Right ventricle myocardium inferior (tissue), 1 donor: ENCODE results near the gene MCM6. TPM values are rescaled to one million over a fixed set of nuclear protein-coding genes. Genes with fewer than 3 reads are reported as not detected.
"Not testable (repeated sequence)": the region's sequence is repeated elsewhere in the genome, so short reads cannot be mapped to it uniquely, and the experiment has no call there.

Source experiments
- ATAC-seq: fragments of 200-7000 bp; cut with Tn5 transposase; one replicate; pipeline ENCODE4 v1.9.1; 2020; ENCODE audit warnings: mild to moderate bottlenecking, moderate library complexity
- DNase-seq: peaks from one replicate; pipeline ENCODE4 v3.0.0; 2021; ENCODE audit errors: missing footprints
- intact Hi-C: fragments of 100-400 bp; cut with DNase I; formaldehyde crosslinking; loops from one replicate; pipeline ENCODE4 v1.11.0; 2022
- total RNA-seq: library from RNA; stranded (reverse); fragmentation: NEBNext Ultra II Directional; extraction: Animal tissue kit (Norgen Biotek cat#: 25700); gene quantifications from one replicate; pipeline ENCODE4 v1.2.1, GENCODE V29; 2021
- donor health status: DM: no; HTN: yes; CAD: no; lungs with severe emphysema.

The MCM6 gene
- total RNA-seq, 1 donor from 2014 or later, result 5.8 TPM

GRCh38 chr2:135829378-135830135, 46.7 kb downstream of the MCM6 start:
- ATAC-seq (no peak), DNase-seq (no peak)
- intact Hi-C loops, result no loop called here

- no peak for ATAC-seq
- no peak for DNase-seq
- intact Hi-C loops, result no loop called here
Measured at GRCh38 chr2:135826544-135826943, 49.7 kb downstream of the MCM6 start.

GRCh38 chr2:135825550-135826176, 50.6 kb downstream of the MCM6 start:
- DNase-seq (no peak), ATAC-seq (no peak)
- intact Hi-C loops, result no loop called here

GRCh38 chr2:135825131-135825530, 51.1 kb downstream of the MCM6 start:
- intact Hi-C loops, result no loop called here
- DNase-seq, result no peak
- no peak for ATAC-seq

- intact Hi-C loops, result no loop called here
- DNase-seq (no peak), ATAC-seq (no peak)
Measured at GRCh38 chr2:135822855-135823254, 53.4 kb downstream of the MCM6 start.

GRCh38 chr2:135821190-135821589, 55.1 kb downstream of the MCM6 start:
- intact Hi-C loops, result no loop called here
- no peak for ATAC-seq

GRCh38 chr2:135820003-135820618, 56.1 kb downstream of the MCM6 start:
- ATAC-seq (no peak), DNase-seq (no peak)
- intact Hi-C loops, result no loop called here

More at GRCh38 chr2:135821190-135821589, 55.1 kb downstream of the MCM6 start:
- DNase-seq, result no peak

GRCh38 chr2:135818937-135819610, 57.2 kb downstream of the MCM6 start:
- no peak for DNase-seq
- ATAC-seq, result no peak
- intact Hi-C loops, result no loop called here

GRCh38 chr2:135817951-135818350, 58.3 kb downstream of the MCM6 start:
- ATAC-seq (no peak), DNase-seq (no peak)
- intact Hi-C loops, result no loop called here

- no peak for ATAC-seq
- intact Hi-C loops, result no loop called here
- no peak for DNase-seq
Measured at GRCh38 chr2:135817466-135817865, 58.8 kb downstream of the MCM6 start.

- no peak for ATAC-seq
Measured at GRCh38 chr2:135815269-135815668, 61.0 kb downstream of the MCM6 start.

GRCh38 chr2:135812907-135813511, 63.2 kb downstream of the MCM6 start:
- ATAC-seq (no peak), DNase-seq (no peak)
- intact Hi-C loops, result no loop called here

More at GRCh38 chr2:135815269-135815668, 61.0 kb downstream of the MCM6 start:
- DNase-seq, result no peak
- intact Hi-C loops, result no loop called here

GRCh38 chr2:135807874-135808273, 68.4 kb downstream of the MCM6 start:
- intact Hi-C loops, ATAC-seq, DNase-seq: not testable (repeated sequence)

GRCh38 chr2:135803278-135803677, 73.0 kb downstream of the MCM6 start:
- ATAC-seq (no peak), DNase-seq (no peak)
- intact Hi-C loops, result no loop called here

- ATAC-seq, result no peak
- intact Hi-C loops, result no loop called here
Measured at GRCh38 chr2:135802350-135802749, 73.9 kb downstream of the MCM6 start.

GRCh38 chr2:135800513-135801460, 75.5 kb downstream of the MCM6 start:
- DNase-seq (no peak), ATAC-seq (no peak)
- intact Hi-C loops, result no loop called here

More at GRCh38 chr2:135802350-135802749, 73.9 kb downstream of the MCM6 start:
- no peak for DNase-seq

GRCh38 chr2:135799738-135800137, 76.5 kb downstream of the MCM6 start:
- ATAC-seq (no peak), DNase-seq (no peak)
- intact Hi-C loops, result no loop called here

- intact Hi-C loops, result no loop called here
- ATAC-seq, result no peak
- DNase-seq, result no peak
Measured at GRCh38 chr2:135798762-135799161, 77.5 kb downstream of the MCM6 start.
